Epidermal melanocyte (primary cell): ENCODE measurements around the gene PFKFB3.
"Not testable (repeated sequence)": the region's sequence is repeated elsewhere in the genome, so short reads cannot be mapped to it uniquely, and the experiment has no call there.

ENCODE experiments used
- DNase-seq: peaks from one replicate; pipeline ENCODE4 v3.0.0; 2011; ENCODE audit warnings: low spot score; ENCODE audit not compliant: insufficient read length

The PFKFB3 gene

GRCh38 chr10:6272126-6272525, 69.4 kb downstream of the PFKFB3 start:
- no peak for DNase-seq

- no peak for DNase-seq
These were observed 70.6 kb downstream of the PFKFB3 start for GRCh38 chr10:6273351-6273750.

DNA sequence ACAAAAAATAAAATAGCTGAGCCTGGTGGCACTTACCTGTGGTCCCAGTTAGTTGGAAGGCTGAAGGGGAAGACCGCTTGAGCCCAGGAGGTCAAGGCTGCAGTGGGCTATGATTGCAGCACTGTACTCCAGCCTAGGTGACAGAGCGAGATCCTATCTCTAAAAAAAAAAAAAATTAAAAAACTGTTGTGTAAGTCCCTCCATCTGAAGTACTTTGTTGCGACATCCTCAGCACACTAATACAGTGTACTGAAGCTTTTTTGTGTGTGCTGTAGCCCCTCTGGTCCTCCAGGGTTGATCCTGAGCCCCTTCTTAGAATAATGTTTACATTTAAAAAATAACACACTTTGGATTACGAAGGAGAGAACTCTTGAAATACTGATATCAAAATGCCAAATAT, 71.3 kb downstream of the PFKFB3 start:
- DNase-seq, result no peak

- no peak for DNase-seq
These were observed 71.8 kb downstream of the PFKFB3 start for GRCh38 chr10:6274484-6274883.

DNA sequence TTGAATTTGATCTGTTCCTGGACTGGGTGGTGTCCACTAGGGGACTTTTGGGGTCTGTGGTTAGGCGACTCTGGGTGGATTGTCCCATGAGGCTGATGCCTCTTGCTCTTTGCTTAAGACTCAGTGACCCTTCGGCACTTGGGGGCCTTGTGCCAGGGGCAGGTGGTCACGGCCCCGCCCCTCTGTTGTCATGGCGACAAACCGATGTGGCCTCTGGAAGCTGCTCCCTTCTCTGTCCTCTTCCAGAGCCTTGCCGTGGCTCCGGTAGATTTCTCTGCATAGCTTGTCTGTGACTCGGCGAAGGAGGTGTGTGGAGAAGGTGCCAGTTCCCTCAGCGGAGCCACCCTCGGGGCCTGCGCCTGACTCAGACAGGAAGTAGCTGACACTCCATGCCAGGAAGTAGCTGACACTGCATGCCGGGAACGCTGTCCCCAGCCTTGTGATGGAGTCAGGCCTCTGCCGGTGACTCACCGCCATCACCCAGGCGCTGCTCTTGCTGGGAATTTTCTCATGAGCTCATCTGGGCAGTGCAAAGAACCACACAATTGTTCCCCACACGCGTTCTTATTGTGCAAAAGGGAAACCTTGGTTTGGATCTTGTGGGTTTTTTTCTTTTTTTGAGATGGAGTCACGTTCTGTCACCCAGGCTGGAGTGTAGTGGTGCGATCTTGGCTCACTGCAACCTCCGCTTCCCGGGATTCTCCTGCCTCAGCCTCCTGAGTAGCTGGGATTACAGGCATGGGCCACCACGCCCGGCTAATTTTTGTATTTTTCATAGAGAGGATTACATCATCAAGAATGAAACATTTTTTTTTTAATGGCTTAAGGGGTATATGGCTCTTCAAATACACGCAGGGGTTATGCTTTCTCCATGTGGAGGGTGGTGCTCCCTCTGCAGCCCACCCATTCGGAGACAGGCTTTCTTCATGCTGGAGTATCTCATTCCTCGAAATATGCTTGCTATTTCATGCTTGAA, 72.6 kb downstream of the PFKFB3 start:
- DNase-seq, result peak; percentile 65

GRCh38 chr10:6276356-6276755, 73.6 kb downstream of the PFKFB3 start:
- no peak for DNase-seq

GRCh38 chr10:6278519-6279120, 75.9 kb downstream of the PFKFB3 start:
- no peak for DNase-seq

DNA sequence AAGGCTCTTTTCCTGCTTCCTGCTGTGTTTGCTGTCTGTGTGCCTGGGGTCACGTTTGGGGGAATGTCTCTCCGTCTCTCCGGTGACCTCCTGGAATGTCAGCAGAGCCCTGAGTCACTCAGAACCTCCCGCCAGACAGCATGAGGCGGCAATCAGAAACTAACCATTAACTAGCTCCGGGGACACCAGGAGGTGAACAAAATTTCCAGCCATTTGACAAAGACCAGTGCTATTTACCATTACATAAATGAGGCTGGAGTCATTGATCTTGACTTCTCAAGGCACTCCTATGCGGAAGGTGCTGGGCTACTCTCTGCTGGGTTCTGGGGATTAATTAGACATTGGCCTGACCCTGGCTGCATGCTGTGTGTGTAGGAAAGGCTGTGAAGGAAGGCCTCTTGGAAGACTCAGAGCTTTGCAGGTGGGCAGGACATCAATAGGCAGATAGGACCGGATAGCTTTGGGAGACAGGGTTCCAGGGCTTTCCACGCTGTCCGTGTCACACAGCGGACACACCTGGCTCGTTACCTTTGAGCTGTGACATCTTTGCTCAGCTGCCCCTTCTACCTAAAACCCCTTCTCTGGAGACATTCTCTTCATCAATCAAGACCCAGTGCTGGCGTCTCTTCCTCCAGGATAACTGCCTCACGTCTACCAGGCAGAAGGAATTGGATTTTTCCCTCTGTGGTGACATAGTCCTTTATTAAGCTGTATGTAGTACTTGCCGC, 77.0 kb downstream of the PFKFB3 start:
- no peak for DNase-seq

- DNase-seq, result no peak
These were observed 77.6 kb downstream of the PFKFB3 start for GRCh38 chr10:6280291-6280690.

GRCh38 chr10:6282454-6282958, 79.8 kb downstream of the PFKFB3 start:
- DNase-seq, result no peak

DNA sequence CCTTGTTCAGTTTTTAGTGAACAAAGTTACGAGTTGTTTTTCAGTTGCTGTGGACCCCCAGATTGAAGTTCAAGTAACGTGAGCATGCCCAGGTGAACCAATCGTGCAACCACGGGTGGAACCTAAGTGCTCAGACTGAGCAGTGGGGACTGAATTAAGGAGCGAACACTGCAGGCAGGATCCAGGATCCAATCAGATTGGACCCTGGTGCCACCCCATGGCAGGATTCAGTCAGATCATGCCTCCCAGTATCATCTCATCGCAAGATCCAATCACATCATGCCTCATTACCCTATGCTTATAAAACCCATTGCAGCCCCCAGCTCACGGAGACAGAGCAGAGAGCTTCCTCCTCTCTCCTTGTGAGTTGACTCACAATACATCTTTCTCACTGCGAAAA, 80.9 kb downstream of the PFKFB3 start:
- DNase-seq, result no peak

DNA sequence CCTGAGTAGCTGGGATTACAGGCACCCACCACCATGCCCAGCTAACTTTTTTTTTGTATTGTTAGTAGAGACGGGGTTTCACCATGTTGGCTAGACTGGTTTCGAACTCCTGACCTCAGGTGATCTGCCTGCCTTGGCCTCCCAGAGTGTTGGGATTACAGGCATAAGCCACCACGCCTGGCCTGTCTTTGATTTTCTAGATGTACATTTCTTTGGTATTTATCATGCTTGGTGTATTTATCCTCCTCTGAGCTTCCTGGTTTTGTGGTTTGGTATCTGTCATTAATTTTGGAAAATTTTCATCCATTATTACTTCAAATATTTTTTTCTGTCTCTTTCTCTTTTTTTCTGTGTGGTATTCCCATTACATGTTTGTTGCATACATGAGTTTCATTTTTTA, 87.9 kb downstream of the PFKFB3 start:
- DNase-seq, result not testable (repeated sequence)

DNA sequence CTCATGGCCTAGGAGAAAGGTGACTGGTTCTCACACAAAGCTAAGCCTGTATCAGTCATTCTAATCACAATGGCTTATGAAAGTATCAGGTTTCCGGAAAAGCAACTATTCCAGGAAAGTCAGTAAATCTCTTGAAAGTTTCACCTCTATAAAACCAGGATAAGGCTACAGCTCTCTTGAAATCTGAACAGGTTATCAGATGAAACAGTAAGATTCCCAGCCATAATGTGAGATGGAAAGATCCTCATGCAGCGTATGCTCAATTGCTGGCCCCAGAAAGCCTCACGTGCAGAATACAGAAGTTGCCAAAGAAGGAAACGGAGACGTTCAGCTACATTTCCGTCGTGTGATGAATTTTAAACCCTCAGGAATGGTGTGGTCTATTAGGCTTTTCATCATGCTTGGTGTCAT, 90.0 kb downstream of the PFKFB3 start:
- DNase-seq, result no peak

DNA sequence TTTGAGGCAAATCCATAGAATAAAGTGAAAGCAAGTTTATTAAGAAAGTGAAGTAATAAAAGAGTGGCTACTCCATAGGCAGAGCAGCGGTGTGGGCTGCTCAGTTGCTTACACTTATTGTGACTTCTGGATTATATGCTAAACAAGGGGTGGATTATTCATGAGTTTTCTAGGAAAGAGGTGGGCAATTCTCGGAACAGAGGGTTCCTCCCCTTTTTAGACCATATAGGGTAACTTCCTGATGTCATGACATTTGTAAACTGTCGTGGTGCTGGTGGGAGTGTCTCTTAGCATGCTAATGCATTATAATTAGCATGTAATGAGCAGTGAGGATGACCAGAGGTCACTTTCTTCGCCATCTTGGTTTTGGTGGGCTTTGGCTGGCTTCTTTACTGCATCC, 93.7 kb downstream of the PFKFB3 start:
- DNase-seq, result not testable (repeated sequence)

GRCh38 chr10:6296828-6297251, 94.1 kb downstream of the PFKFB3 start:
- DNase-seq, result no peak

GRCh38 chr10:6297522-6297921, 94.8 kb downstream of the PFKFB3 start:
- no peak for DNase-seq

- no peak for DNase-seq
These were observed 95.2 kb downstream of the PFKFB3 start for GRCh38 chr10:6297951-6298381.

DNA sequence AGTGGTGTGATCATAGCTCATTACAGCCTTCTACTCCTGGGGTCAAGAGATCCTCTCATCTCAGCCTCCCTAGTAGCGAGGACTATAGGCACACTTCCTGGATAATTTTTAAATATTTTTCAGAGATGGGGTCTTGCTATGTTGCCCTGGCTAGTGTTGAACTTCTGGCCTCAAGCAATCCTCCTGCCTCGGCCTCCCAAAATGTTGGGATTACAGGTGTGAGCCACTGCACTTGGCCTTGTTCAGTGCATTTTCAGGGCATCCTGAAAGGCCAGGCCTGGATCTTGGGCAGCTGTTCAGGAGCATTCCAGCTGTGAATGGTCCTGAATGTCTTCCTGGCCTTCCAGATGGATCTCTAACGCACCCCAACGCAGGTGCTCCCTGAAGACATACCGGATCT, 95.7 kb downstream of the PFKFB3 start:
- DNase-seq, result no peak

GRCh38 chr10:6299234-6299633, 96.5 kb downstream of the PFKFB3 start:
- DNase-seq, result no peak

GRCh38 chr10:6299743-6300105, 97.0 kb downstream of the PFKFB3 start:
- DNase-seq, result no peak

- peak; percentile 36 for DNase-seq
These were observed 97.5 kb downstream of the PFKFB3 start for GRCh38 chr10:6300106-6300783.
